Astrocyte (in vitro differentiated cells and primary cell): Measurements from ENCODE around the gene NKIRAS2. TPM values are rescaled to one million over a fixed set of nuclear protein-coding genes. Genes with fewer than 3 reads are reported as not detected.
A peak's percentile ranks its signal among the peaks of the same experiment; 100 is the strongest.
"Not testable (repeated sequence)": the region's sequence is repeated elsewhere in the genome, so short reads cannot be mapped to it uniquely, and the experiment has no call there.

Experiments used
- DNase-seq: peaks from one replicate; pipeline ENCODE4 v3.0.0-alpha.2; 2010; ENCODE audit warnings: low read depth
- FAIRE-seq: peaks from 2 replicates; lab custom pipeline; 2011; peaks lifted over from hg19 to GRCh38; lab: Jason Lieb, UNC
- H2AFZ ChIP-seq: 2 replicates; pipeline ENCODE4 v1.6.0; 2012; ENCODE audit warnings: low read depth, low read length, inconsistent platforms
- H3K27ac ChIP-seq: 2 replicates; pipeline ENCODE4 v1.5.1; 2011; ENCODE audit warnings: low read depth, low read length, inconsistent platforms
- H3K27me3 ChIP-seq: 2 replicates; pipeline ENCODE4 v1.6.0; 2011; ENCODE audit warnings: low read length, inconsistent platforms; ENCODE audit not compliant: insufficient read depth
- H3K36me3 ChIP-seq: 2 replicates; pipeline ENCODE4 v1.5.1; 2011; ENCODE audit warnings: low read length, inconsistent platforms; ENCODE audit not compliant: insufficient read depth
- H3K4me1 ChIP-seq: 2 replicates; pipeline ENCODE4 v1.5.1; 2011; ENCODE audit warnings: low read length, inconsistent platforms; ENCODE audit not compliant: insufficient read depth
- H3K4me2 ChIP-seq: 2 replicates; pipeline ENCODE4 v1.6.0; 2012; ENCODE audit warnings: low read length, inconsistent platforms
- H3K4me3 ChIP-seq: 2 replicates; pipeline ENCODE4 v1.5.1; 2011; ENCODE audit warnings: low read depth, mild to moderate bottlenecking, low read length, inconsistent platforms; ENCODE audit not compliant: insufficient read depth
- H3K79me2 ChIP-seq: 2 replicates; pipeline ENCODE4 v1.6.0; 2012; ENCODE audit warnings: mild to moderate bottlenecking, low read length, inconsistent platforms; ENCODE audit not compliant: insufficient read depth
- H3K9ac ChIP-seq: 2 replicates; pipeline ENCODE4 v1.6.0; 2012; ENCODE audit warnings: mild to moderate bottlenecking, low read length, inconsistent platforms
- H3K9me3 ChIP-seq: 2 replicates; pipeline ENCODE4 v1.5.1; 2012; ENCODE audit warnings: low read depth, mild to moderate bottlenecking, low read length, inconsistent platforms; ENCODE audit not compliant: insufficient read depth
- H4K20me1 ChIP-seq: 2 replicates; pipeline ENCODE4 v1.6.0; 2012; ENCODE audit warnings: low read length, inconsistent platforms; ENCODE audit not compliant: insufficient read depth
- H3K27ac Mint-ChIP-seq: one replicate; pipeline ENCODE4 v1.8.0; 2021; ENCODE audit warnings: mild to moderate bottlenecking, mixed read lengths; ENCODE audit not compliant: unreplicated experiment
- H3K27me3 Mint-ChIP-seq: one replicate; pipeline ENCODE4 v1.8.0; 2021; ENCODE audit warnings: low read depth, mixed read lengths; ENCODE audit not compliant: unreplicated experiment
- H3K36me3 Mint-ChIP-seq: one replicate; pipeline ENCODE4 v1.8.0; 2021; ENCODE audit warnings: low read depth, mixed read lengths; ENCODE audit not compliant: unreplicated experiment
- H3K4me1 Mint-ChIP-seq: one replicate; pipeline ENCODE4 v1.8.0; 2021; ENCODE audit warnings: low read depth, mixed read lengths; ENCODE audit not compliant: unreplicated experiment
- H3K4me3 Mint-ChIP-seq: one replicate; pipeline ENCODE4 v1.8.0; 2021; ENCODE audit warnings: mild to moderate bottlenecking, moderate library complexity, mixed read lengths; ENCODE audit not compliant: unreplicated experiment
- H3K9me3 Mint-ChIP-seq: one replicate; pipeline ENCODE4 v1.8.0; 2021; ENCODE audit warnings: mild to moderate bottlenecking, mixed read lengths; ENCODE audit not compliant: unreplicated experiment
- CTCF ChIP-seq: IDR thresholded peaks from 2 replicates; pipeline ENCODE4 v1.5.1; 2011; ENCODE audit warnings: low read depth, mild to moderate bottlenecking, inconsistent platforms, low read length, moderate library complexity; ENCODE audit not compliant: insufficient read depth
- EZH2 ChIP-seq: IDR thresholded peaks from 2 replicates; pipeline ENCODE4 v1.6.1; 2012; ENCODE audit warnings: mild to moderate bottlenecking, low read length, inconsistent platforms; ENCODE audit not compliant: insufficient read depth
- total RNA-seq: library from RNA; stranded (reverse); gene quantifications from 2 replicates; pipeline ENCODE4 v1.2.1, GENCODE V29; 2021

The NKIRAS2 gene
- total RNA-seq, 1 donor from 2014 or later, result 60.5 TPM

GRCh38 chr17:42010898-42011516 is 8.9 kb upstream of the NKIRAS2 start:
- Mint-ChIP-seq H3K27ac (no peak overlapping the region), H3K36me3 (peaks cover 13% of the 10 kb centered on the region), H3K9me3 (no peaks in the 10 kb centered on the region), H3K27me3 (no peaks in the 10 kb centered on the region), H3K4me3 (no peak overlapping the region), H3K4me1 (peaks cover 25% of the 10 kb centered on the region)
- H3K9ac ChIP-seq, result no peak overlapping the region
- peak overlapping the region; percentile 28 for H3K4me2 ChIP-seq
- no peak overlapping the region for H2AFZ ChIP-seq
- H3K4me1 ChIP-seq, result peaks cover 7% of the 10 kb centered on the region
- H3K9me3 ChIP-seq, result no peaks in the 10 kb centered on the region
- DNase-seq (no peak), FAIRE-seq (no peak)
- H4K20me1 ChIP-seq, result peaks cover 63% of the 10 kb centered on the region
- no peak overlapping the region for H3K4me3 ChIP-seq
- H3K79me2 ChIP-seq, result peaks cover 100% of the 10 kb centered on the region
- H3K27ac ChIP-seq, result no peak overlapping the region
- no peaks in the 10 kb centered on the region for H3K36me3 ChIP-seq
- H3K27me3 ChIP-seq, result no peaks in the 10 kb centered on the region
- TF ChIP-seq CTCF (no peak), EZH2 (no peak)

GRCh38 chr17:42012363-42012762 is 7.5 kb upstream of the NKIRAS2 start:
- H3K4me3 Mint-ChIP-seq, H3K36me3 ChIP-seq, H3K36me3 Mint-ChIP-seq, DNase-seq, H3K27ac ChIP-seq, H3K9me3 ChIP-seq, H3K27me3 ChIP-seq, H3K27me3 Mint-ChIP-seq, H3K4me3 ChIP-seq, H3K4me1 ChIP-seq, H3K9ac ChIP-seq, H2AFZ ChIP-seq, FAIRE-seq, H3K27ac Mint-ChIP-seq, H3K4me2 ChIP-seq, H3K9me3 Mint-ChIP-seq: not testable (repeated sequence)
- Histone ChIP-seq H3K79me2 (peaks cover 99% of the 10 kb centered on the region), H4K20me1 (peaks cover 58% of the 10 kb centered on the region)
- H3K4me1 Mint-ChIP-seq, result peaks cover 27% of the 10 kb centered on the region

- not testable (repeated sequence) for H3K36me3 ChIP-seq, DNase-seq, H3K36me3 Mint-ChIP-seq, FAIRE-seq, H3K27ac ChIP-seq, H3K27ac Mint-ChIP-seq, H3K9me3 ChIP-seq, H2AFZ ChIP-seq, H3K27me3 ChIP-seq, H3K4me2 ChIP-seq, H3K4me3 ChIP-seq, H3K27me3 Mint-ChIP-seq, H3K9me3 Mint-ChIP-seq, H3K4me3 Mint-ChIP-seq, H3K9ac ChIP-seq
- Histone ChIP-seq H3K79me2 (peaks cover 88% of the 10 kb centered on the region), H4K20me1 (peaks cover 54% of the 10 kb centered on the region), H3K4me1 (peaks cover 16% of the 10 kb centered on the region)
- peaks cover 27% of the 10 kb centered on the region for H3K4me1 Mint-ChIP-seq
Measured at GRCh38 chr17:42013740-42014139, 6.2 kb upstream of the NKIRAS2 start.
